ENCODE measurements around the gene RNPEP. TPM values are rescaled to one million over a fixed set of nuclear protein-coding genes. Genes with fewer than 3 reads are reported as not detected.

RNPEP gene
- total and polyA plus RNA-seq, 2 of the 13 experiments (the other 11 are each of a cell fraction or from before 2014, with no cell fraction given) = 20.6 to 38.4 TPM

DNA sequence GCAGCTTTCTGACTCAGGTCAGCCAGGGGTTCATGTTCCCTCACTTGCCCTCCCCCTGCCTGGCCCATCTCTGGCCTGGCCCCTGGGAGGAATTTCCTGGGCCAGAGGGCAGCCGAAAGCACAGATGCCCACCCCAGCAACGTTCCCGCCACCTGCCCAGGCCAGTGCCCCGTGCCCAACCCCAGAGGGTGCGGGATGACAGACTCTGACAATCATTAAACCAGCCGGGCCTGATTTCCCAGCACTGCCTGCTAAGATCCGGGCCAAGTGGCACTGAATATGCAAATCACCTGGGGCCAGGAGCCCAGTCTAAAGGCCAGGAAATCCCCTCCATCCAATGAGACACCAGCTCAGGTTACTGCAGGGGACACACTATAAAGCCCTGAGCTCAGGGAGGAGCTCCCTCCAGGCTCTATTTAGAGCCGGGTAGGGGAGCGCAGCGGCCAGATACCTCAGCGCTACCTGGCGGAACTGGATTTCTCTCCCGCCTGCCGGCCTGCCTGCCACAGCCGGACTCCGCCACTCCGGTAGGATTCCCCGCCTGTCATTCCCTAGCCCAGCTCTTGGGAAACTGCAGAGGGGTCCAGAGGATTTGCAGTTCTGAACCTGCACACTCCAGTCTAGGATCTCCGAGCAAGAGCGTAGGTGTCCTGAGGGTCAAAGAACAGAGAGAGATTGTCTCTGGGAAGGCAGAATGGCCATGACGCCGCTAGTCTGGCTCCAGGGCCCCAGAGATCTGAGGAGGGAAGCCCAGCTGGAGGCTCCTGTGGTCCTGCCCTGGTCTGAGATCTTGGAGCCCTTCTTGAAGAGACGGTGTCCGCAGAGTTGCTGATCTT, 27.9 kb downstream of the RNPEP start, which contains the start of gene ELF3 (continued):
- TF ChIP-seq, protein P1, sequence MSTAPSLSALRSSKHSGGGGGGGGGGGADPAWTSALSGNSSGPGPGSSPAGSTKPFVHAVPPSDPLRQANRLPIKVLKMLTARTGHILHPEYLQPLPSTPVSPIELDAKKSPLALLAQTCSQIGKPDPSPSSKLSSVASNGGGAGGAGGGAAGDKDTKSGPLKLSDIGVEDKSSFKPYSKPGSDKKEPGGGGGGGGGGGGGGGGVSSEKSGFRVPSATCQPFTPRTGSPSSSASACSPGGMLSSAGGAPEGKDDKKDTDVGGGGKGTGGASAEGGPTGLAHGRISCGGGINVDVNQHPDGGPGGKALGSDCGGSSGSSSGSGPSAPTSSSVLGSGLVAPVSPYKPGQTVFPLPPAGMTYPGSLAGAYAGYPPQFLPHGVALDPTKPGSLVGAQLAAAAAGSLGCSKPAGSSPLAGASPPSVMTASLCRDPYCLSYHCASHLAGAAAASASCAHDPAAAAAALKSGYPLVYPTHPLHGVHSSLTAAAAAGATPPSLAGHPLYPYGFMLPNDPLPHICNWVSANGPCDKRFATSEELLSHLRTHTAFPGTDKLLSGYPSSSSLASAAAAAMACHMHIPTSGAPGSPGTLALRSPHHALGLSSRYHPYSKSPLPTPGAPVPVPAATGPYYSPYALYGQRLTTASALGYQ (CRISPR knock-in tag; IDR thresholded peaks at IDR 0.05) = peak; percentile 61; the same call in 1 of the 2 replicates
- TF ChIP-seq, protein P2, sequence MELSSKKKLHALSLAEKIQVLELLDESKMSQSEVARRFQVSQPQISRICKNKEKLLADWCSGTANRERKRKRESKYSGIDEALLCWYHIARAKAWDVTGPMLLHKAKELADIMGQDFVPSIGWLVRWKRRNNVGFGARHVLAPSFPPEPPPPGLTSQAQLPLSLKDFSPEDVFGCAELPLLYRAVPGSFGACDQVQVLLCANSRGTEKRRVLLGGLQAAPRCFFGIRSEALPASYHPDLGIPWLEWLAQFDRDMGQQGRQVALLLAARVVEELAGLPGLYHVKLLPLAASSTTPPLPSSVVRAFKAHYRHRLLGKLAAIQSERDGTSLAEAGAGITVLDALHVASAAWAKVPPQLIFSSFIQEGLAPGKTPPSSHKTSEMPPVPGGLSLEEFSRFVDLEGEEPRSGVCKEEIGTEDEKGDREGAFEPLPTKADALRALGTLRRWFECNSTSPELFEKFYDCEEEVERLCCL (CRISPR knock-in tag; IDR thresholded peaks at IDR 0.05; ENCODE audit: borderline replicate concordance) = peak; percentile 72; the same call in 1 of the 2 replicates
- peak; percentile 86; the same call in 1 of the 2 replicates for TF ChIP-seq SIX4 (CRISPR knock-in tag; IDR thresholded peaks at IDR 0.05)
- TF ChIP-seq, protein P3, sequence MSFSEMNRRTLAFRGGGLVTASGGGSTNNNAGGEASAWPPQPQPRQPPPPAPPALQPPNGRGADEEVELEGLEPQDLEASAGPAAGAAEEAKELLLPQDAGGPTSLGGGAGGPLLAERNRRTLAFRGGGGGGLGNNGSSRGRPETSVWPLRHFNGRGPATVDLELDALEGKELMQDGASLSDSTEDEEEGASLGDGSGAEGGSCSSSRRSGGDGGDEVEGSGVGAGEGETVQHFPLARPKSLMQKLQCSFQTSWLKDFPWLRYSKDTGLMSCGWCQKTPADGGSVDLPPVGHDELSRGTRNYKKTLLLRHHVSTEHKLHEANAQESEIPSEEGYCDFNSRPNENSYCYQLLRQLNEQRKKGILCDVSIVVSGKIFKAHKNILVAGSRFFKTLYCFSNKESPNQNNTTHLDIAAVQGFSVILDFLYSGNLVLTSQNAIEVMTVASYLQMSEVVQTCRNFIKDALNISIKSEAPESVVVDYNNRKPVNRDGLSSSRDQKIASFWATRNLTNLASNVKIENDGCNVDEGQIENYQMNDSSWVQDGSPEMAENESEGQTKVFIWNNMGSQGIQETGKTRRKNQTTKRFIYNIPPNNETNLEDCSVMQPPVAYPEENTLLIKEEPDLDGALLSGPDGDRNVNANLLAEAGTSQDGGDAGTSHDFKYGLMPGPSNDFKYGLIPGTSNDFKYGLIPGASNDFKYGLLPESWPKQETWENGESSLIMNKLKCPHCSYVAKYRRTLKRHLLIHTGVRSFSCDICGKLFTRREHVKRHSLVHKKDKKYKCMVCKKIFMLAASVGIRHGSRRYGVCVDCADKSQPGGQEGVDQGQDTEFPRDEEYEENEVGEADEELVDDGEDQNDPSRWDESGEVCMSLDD (CRISPR knock-in tag; IDR thresholded peaks at IDR 0.05; ENCODE audit: borderline replicate concordance) = no peak
- no peak for TF ChIP-seq CEBPB (IDR thresholded peaks at IDR 0.05; ENCODE audit: borderline replicate concordance, low read depth, low read length)
- TF ChIP-seq ZNF772 (CRISPR knock-in tag; IDR thresholded peaks at IDR 0.05) = peak; percentile 92
- no peak for TF ChIP-seq ATF1 (CRISPR knock-in tag; IDR thresholded peaks at IDR 0.05)
- no peak for TF ChIP-seq MTA3 (CRISPR knock-in tag; IDR thresholded peaks at IDR 0.05)
- TF ChIP-seq, protein P4, sequence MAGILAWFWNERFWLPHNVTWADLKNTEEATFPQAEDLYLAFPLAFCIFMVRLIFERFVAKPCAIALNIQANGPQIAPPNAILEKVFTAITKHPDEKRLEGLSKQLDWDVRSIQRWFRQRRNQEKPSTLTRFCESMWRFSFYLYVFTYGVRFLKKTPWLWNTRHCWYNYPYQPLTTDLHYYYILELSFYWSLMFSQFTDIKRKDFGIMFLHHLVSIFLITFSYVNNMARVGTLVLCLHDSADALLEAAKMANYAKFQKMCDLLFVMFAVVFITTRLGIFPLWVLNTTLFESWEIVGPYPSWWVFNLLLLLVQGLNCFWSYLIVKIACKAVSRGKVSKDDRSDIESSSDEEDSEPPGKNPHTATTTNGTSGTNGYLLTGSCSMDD (CRISPR knock-in tag; IDR thresholded peaks at IDR 0.05) = no peak
- TF ChIP-seq NCOA2 (CRISPR knock-in tag; IDR thresholded peaks at IDR 0.05) = peak; percentile 53; the same call in 1 of the 2 replicates
- TF ChIP-seq, protein P5, sequence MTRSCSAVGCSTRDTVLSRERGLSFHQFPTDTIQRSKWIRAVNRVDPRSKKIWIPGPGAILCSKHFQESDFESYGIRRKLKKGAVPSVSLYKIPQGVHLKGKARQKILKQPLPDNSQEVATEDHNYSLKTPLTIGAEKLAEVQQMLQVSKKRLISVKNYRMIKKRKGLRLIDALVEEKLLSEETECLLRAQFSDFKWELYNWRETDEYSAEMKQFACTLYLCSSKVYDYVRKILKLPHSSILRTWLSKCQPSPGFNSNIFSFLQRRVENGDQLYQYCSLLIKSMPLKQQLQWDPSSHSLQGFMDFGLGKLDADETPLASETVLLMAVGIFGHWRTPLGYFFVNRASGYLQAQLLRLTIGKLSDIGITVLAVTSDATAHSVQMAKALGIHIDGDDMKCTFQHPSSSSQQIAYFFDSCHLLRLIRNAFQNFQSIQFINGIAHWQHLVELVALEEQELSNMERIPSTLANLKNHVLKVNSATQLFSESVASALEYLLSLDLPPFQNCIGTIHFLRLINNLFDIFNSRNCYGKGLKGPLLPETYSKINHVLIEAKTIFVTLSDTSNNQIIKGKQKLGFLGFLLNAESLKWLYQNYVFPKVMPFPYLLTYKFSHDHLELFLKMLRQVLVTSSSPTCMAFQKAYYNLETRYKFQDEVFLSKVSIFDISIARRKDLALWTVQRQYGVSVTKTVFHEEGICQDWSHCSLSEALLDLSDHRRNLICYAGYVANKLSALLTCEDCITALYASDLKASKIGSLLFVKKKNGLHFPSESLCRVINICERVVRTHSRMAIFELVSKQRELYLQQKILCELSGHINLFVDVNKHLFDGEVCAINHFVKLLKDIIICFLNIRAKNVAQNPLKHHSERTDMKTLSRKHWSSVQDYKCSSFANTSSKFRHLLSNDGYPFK (CRISPR knock-in tag; IDR thresholded peaks at IDR 0.05; ENCODE audit: borderline replicate concordance) = no peak
- TF ChIP-seq ETV5 (CRISPR knock-in tag; IDR thresholded peaks at IDR 0.05; ENCODE audit: borderline replicate concordance) = no peak; the same call in 1 of the 2 replicates
- TF ChIP-seq, protein P6, sequence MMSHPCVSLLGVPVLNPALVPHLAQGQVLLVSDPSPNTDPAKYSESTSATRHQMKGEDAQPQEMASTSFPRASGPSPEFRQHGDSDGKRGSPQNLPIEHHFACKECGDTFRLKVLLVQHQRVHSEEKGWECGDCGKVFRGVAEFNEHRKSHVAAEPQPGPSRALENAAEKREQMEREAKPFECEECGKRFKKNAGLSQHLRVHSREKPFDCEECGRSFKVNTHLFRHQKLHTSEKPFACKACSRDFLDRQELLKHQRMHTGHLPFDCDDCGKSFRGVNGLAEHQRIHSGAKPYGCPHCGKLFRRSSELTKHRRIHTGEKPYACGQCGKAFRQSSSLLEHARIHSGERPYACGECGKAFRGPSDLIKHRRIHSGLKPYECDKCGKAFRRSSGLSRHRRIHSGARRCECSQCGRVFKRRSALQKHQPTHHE (CRISPR knock-in tag; IDR thresholded peaks at IDR 0.05; ENCODE audit: borderline replicate concordance) = no peak
- no peak for TF ChIP-seq ZNF484 (CRISPR knock-in tag; IDR thresholded peaks at IDR 0.05; ENCODE audit: borderline replicate concordance, low read depth)
- TF ChIP-seq SP2 (CRISPR knock-in tag; IDR thresholded peaks at IDR 0.05) = 0 out of 2 replicates have a peak, but pooled peaks have one; percentile 15
- peak; percentile 89 for TF ChIP-seq HIVEP1 (CRISPR knock-in tag; IDR thresholded peaks at IDR 0.05)
- no peak for TF ChIP-seq ZSCAN29 (CRISPR knock-in tag; conservative IDR thresholded peaks at IDR 0.05)

Measured in HepG2 (cell line).